GM15510 (cell line): Measurements from ENCODE around the gene POLR3H.

Source experiments
- POLR2A ChIP-seq: IDR thresholded peaks from 3 replicates; pipeline ENCODE4 v1.6.1; 2011; ENCODE audit warnings: borderline replicate concordance; ENCODE audit not compliant: insufficient read length; ENCODE audit errors: extremely low read depth

The POLR3H gene

GRCh38 chr22:41516462-41516861 is 27.8 kb downstream of the POLR3H start:
- no peak for TF ChIP-seq POLR2A

GRCh38 chr22:41513391-41513790 is 30.9 kb downstream of the POLR3H start:
- no peak for TF ChIP-seq POLR2A

- TF ChIP-seq POLR2A, result no peak
These were observed 31.7 kb downstream of the POLR3H start for GRCh38 chr22:41512421-41513194.

GRCh38 chr22:41511521-41511968 is 32.7 kb downstream of the POLR3H start:
- TF ChIP-seq POLR2A, result no peak

- no peak for TF ChIP-seq POLR2A
These were observed 35.5 kb downstream of the POLR3H start for GRCh38 chr22:41508770-41509170.

GRCh38 chr22:41507330-41508063 is 36.8 kb downstream of the POLR3H start:
- no peak for TF ChIP-seq POLR2A

- TF ChIP-seq POLR2A, result no peak
These were observed 38.6 kb downstream of the POLR3H start for GRCh38 chr22:41505511-41506220.

- no peak for TF ChIP-seq POLR2A
These were observed 39.5 kb downstream of the POLR3H start for GRCh38 chr22:41504816-41505215.

GRCh38 chr22:41504397-41504796 is 39.9 kb downstream of the POLR3H start:
- TF ChIP-seq POLR2A, result no peak

- no peak for TF ChIP-seq POLR2A
These were observed 43.1 kb downstream of the POLR3H start for GRCh38 chr22:41501209-41501608.

GRCh38 chr22:41500303-41500702 is 44.0 kb downstream of the POLR3H start:
- TF ChIP-seq POLR2A, result no peak

GRCh38 chr22:41499624-41500280 is 44.5 kb downstream of the POLR3H start:
- no peak for TF ChIP-seq POLR2A

GRCh38 chr22:41498303-41498835 is 45.9 kb downstream of the POLR3H start:
- TF ChIP-seq POLR2A, result no peak

GRCh38 chr22:41491374-41492100 is 52.7 kb downstream of the POLR3H start:
- no peak for TF ChIP-seq POLR2A
